Transverse colon (tissue), 4 donors: ENCODE measurements around the gene LBR. TPM values are rescaled to one million over a fixed set of nuclear protein-coding genes. Genes with fewer than 3 reads are reported as not detected.

Experiments
- DNase-seq: peaks from one replicate; pipeline ENCODE4 v3.0.0-alpha.2; 2019
- H3K27ac ChIP-seq, 4 donors: fragments of 200-600 bp; sonication (generic); 2 replicates each; pipeline ENCODE4 v1.5.1; 2016 to 2018; ENCODE audit warnings: inconsistent platforms in 4 of 4
- H3K27me3 ChIP-seq: fragments of 200-600 bp; sonication (generic); 2 replicates; pipeline ENCODE4 v1.5.1; 2017; ENCODE audit warnings: inconsistent platforms
- H3K36me3 ChIP-seq, 4 donors: fragments of 200-600 bp; sonication (generic); 2 replicates each; pipeline ENCODE4 v1.5.1; 2017 to 2019; ENCODE audit warnings: inconsistent platforms in 4 of 4
- H3K4me1 ChIP-seq, 4 donors: fragments of 200-600 bp; sonication (generic); 2 replicates each; pipeline ENCODE4 v1.5.1; 2017 to 2020; ENCODE audit warnings: inconsistent platforms in 4 of 4
- H3K4me3 ChIP-seq, 4 donors: fragments of 200-600 bp; sonication (generic); 1 replicate in 1 of 4; 2 replicates in 3 of 4; pipeline versions ENCODE4 v1.5.1 to v1.6.1; 2017 to 2019; ENCODE audit warnings: inconsistent platforms in 4 of 4
- H3K9me3 ChIP-seq, 2 donors: fragments of 200-600 bp; sonication (generic); 2 replicates each; pipeline ENCODE4 v1.5.1; 2017 to 2019; ENCODE audit warnings: inconsistent platforms in 2 of 2
- CTCF ChIP-seq, 5 experiments: fragments of 200-600 bp in 3 of 5; fragments of 450-650 bp in 2 of 5; sonication (generic) in 3 of 5; IDR thresholded peaks; 1 replicate in 2 of 5; 2 replicates in 3 of 5; pipeline ENCODE4 v1.5.1; 2016 to 2017; ENCODE audit warnings: antibody characterized with exemption in 5 of 5, inconsistent platforms in 3 of 5, mild to moderate bottlenecking in 2 of 5, moderate library complexity in 1 of 5
- EP300 ChIP-seq: sonication (generic); formaldehyde crosslinking; IDR thresholded peaks from one replicate; pipeline ENCODE4 v1.6.1; 2017; ENCODE audit warnings: antibody characterized with exemption, low read depth
- POLR2A ChIP-seq: fragments of 450-650 bp; IDR thresholded peaks from one replicate; pipeline ENCODE4 v1.6.1; 2016; ENCODE audit warnings: antibody characterized with exemption, mild to moderate bottlenecking, moderate library complexity
- POLR2AphosphoS5 ChIP-seq, 3 donors: sonication (generic); formaldehyde crosslinking; IDR thresholded peaks; one replicate each; pipeline ENCODE4 v1.6.1; 2016; ENCODE audit warnings: antibody characterized with exemption in 3 of 3
- WGBS, 2 donors: methylation state at CpG; one replicate each; pipeline ENCODE4 v1.1.5; 2018; ENCODE audit warnings: low coverage in 1 of 2; 5-methylcytosine and 5-hydroxymethylcytosine counted together
- in situ Hi-C, 4 donors: fragments of 200-750 bp; cut with MboI; loops; one replicate each; pipeline versions ENCODE4 v1.15.0 to v1.15.1; 2017; ENCODE audit warnings: low sequenced_read_pairs in 3 of 4, low pct_ligation_motif_present in 1 of 4, low pct_unique_long_range_greater_than_20kb in 1 of 4
- intact Hi-C: fragments of 100-400 bp; cut with DNase I; formaldehyde crosslinking; loops from one replicate; pipeline ENCODE4 v1.15.1; 2023; ENCODE audit warnings: low total_unique reads
- total RNA-seq, 4 donors: library from RNA; depleted of rRNA; stranded (reverse); fragments of >200 nt; gene quantifications; one replicate each; pipeline ENCODE4 v1.1.0, GENCODE V29; 2016

LBR gene
- total RNA-seq, 4 donors from 2014 or later, result 48.6 to 97.9 (median 75.1) TPM

DNA sequence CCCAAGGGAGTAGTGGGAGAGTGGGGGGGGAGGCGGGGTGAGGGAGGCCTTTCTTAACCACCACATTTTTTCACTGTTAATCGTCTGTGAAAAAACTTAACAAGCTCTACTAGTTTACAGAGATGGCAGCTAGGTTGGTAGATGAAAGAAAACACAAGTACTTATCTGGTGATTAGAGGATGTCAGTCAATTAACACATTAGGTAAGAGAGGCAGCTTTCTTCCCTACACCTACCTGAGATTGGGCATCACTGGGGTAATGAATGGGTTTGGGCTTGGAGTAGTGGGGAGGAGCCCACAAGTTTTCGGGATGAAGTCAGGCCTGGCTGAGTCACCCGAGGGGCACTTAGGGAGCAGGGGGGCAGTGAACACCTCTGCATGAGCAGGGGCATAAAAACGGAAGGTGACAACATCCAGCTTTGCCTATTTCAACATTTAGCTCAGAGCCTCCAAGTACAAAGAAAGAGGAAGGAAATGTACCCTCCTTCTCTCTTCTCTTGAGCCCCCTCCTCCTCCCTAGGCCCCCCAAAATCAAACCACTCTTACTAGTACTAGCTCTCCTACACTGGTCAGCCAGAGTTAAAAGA is 2.5 kb downstream of the LBR start:
- Histone ChIP-seq H3K27me3 (no peaks in the 10 kb centered on the region), H3K4me3 (peak overlapping the region in 3 of 4 donors; percentile 84 to 95 (median 94)), H3K4me1 (peaks cover 28 to 59% (median 48%) of the 10 kb centered on the region in 4 donors), H3K36me3 (peaks cover 0 to 4% (median under 1%) of the 10 kb centered on the region in 4 donors), H3K27ac (peak overlapping the region; percentile 94 to 99 (median 98)), H3K9me3 (no peaks in the 10 kb centered on the region)
- intact Hi-C loops (no loop called here), in situ Hi-C loops (no loop called here)
- no peak for TF ChIP-seq CTCF (IDR thresholded peaks at IDR 0.05)
- no peak for TF ChIP-seq POLR2A
- TF ChIP-seq POLR2AphosphoS5 (IDR thresholded peaks at IDR 0.05), result peak in 1 of 3 donors; percentile 35
- no peak for TF ChIP-seq EP300
- 5 to 37% methylated on average over 3 to 5 of the region's 5 CpGs for WGBS, 2 donors
- DNase-seq, result no peak

GRCh38 chr1:225424562-225425200 is 3.2 kb downstream of the LBR start:
- in situ Hi-C loops (no loop called here), intact Hi-C loops (no loop called here)
- TF ChIP-seq POLR2A (no peak), POLR2AphosphoS5 (IDR thresholded peaks at IDR 0.05) (no peak), EP300 (no peak), CTCF (IDR thresholded peaks at IDR 0.05) (no peak)
- peak overlapping the region; percentile 94 to 99 (median 98) for H3K27ac ChIP-seq
- H3K9me3 ChIP-seq, result no peaks in the 10 kb centered on the region
- peaks cover 28 to 59% (median 48%) of the 10 kb centered on the region in 4 donors for H3K4me1 ChIP-seq
- peaks cover 0 to 6% (median 3%) of the 10 kb centered on the region in 4 donors for H3K36me3 ChIP-seq
- no peak overlapping the region for H3K4me3 ChIP-seq
- DNase-seq, result no peak
- WGBS, 2 donors, result 77 to 79% methylated on average over 4 to 6 of the region's 6 CpGs
- no peaks in the 10 kb centered on the region for H3K27me3 ChIP-seq

DNA sequence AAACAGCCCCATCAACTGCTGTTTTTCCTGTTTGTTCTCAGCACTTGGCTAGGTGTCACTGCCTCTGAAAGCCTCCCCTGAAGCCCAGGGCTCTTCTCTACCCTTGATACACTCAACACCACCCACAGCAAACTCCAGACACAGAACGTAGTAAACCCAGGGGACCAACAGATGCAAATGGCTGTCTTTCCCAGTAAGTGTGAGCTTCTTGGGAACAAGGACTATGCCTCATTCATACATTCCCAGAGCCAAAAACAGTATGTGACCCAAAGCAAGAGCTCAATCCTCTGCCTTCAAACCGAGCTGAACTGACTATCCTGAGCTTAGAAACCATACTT is 4.4 kb downstream of the LBR start:
- Histone ChIP-seq H3K27ac (peak overlapping the region; percentile 94 to 99 (median 98)), H3K36me3 (peaks cover 0 to 17% (median 8%) of the 10 kb centered on the region in 4 donors), H3K4me1 (peaks cover 28 to 61% (median 49%) of the 10 kb centered on the region in 4 donors), H3K4me3 (peak overlapping the region in 1 of 4 donors; percentile 12), H3K9me3 (no peaks in the 10 kb centered on the region), H3K27me3 (no peaks in the 10 kb centered on the region)
- in situ Hi-C loops (no loop called here), intact Hi-C loops (no loop called here)
- no peak for DNase-seq
- TF ChIP-seq EP300 (no peak), POLR2AphosphoS5 (IDR thresholded peaks at IDR 0.05) (no peak), CTCF (IDR thresholded peaks at IDR 0.05) (no peak), POLR2A (no peak)
- 38 to 50% methylated on average over 2 of the region's 2 CpGs for WGBS, 2 donors

- no peak for DNase-seq
- 38 to 39% methylated on average over 6 to 7 of the region's 7 CpGs for WGBS, 2 donors
- in situ Hi-C loops, result no loop called here
- intact Hi-C loops, result no loop called here
- TF ChIP-seq POLR2AphosphoS5 (IDR thresholded peaks at IDR 0.05) (no peak), POLR2A (no peak), EP300 (no peak), CTCF (IDR thresholded peaks at IDR 0.05) (no peak)
- H3K27ac ChIP-seq, result peak overlapping the region; percentile 94 to 99 (median 98)
- H3K4me3 ChIP-seq, result peak overlapping the region in 1 of 4 donors; percentile 12
- no peaks in the 10 kb centered on the region for H3K9me3 ChIP-seq
- peaks cover 0 to 22% (median 10%) of the 10 kb centered on the region in 4 donors for H3K36me3 ChIP-seq
- no peaks in the 10 kb centered on the region for H3K27me3 ChIP-seq
- peaks cover 28 to 66% (median 53%) of the 10 kb centered on the region in 4 donors for H3K4me1 ChIP-seq
Measured at GRCh38 chr1:225422795-225423517, 4.9 kb downstream of the LBR start.
